HG02610 (cell line): ENCODE measurements around the gene RNU6-9.

Experiments
- ATAC-seq: cut with Tn5 transposase; IDR thresholded peaks from one replicate; pipeline ENCODE4 v1.9.1; 2021; ENCODE audit warnings: mild to moderate bottlenecking, moderate library complexity; ENCODE audit not compliant: unreplicated experiment

RNU6-9 gene

GRCh38 chr19:916645-917322, 23.5 kb downstream of the RNU6-9 start:
- no peak for ATAC-seq

DNA sequence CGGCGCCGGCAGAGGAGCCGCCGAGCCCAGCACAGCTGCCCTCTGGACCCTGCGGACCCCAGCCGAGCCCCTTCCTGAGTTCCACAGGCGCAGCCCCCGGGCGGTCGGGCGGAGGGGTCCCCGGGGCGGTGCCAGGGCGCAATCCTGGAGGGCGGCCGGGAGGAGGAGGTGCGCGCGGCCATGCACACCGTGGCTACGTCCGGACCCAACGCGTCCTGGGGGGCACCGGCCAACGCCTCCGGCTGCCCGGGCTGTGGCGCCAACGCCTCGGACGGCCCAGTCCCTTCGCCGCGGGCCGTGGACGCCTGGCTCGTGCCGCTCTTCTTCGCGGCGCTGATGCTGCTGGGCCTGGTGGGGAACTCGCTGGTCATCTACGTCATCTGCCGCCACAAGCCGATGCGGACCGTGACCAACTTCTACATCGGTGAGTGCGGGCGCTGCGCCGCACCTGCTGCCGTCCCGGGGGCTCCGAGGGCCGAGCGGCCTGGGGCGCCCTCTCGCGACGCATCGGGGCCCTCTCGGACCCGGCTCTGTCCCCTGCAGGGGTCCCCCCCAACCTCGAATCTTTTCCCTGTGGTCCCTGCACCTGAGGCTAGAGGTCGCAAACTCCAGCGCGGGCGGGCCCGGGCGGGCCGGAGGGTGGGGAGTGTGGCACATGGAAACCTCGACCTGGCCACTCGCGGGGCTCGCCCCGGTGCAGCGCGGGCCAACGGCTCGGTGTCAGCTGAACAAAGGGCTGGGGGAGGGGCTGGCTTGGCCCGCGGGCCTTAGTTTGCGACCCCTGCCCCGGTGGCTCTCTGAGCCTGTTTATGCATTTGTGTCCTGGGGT, 24.3 kb downstream of the RNU6-9 start, which contains the start of gene KISS1R:
TSS of gene KISS1R (plus strand) at position 11 of the 829 bp plus-strand sequence. CDS start at position 181, 170 bp downstream.
- no peak for ATAC-seq

DNA sequence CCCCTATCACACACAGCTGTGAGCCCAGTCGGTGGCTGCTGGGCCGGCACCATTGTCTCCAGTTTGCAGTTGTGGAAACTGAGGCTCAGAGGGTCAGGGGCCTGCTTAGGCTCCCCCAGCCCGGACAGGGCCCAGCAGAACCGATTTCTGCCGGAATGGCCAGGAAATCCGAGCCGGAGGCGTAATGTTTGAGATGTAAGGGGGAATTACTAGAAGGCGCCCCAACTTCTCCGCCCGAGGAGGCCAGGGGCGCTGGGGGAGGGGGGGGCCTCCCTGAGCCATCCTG, 24.8 kb downstream of the RNU6-9 start:
- no peak for ATAC-seq

DNA sequence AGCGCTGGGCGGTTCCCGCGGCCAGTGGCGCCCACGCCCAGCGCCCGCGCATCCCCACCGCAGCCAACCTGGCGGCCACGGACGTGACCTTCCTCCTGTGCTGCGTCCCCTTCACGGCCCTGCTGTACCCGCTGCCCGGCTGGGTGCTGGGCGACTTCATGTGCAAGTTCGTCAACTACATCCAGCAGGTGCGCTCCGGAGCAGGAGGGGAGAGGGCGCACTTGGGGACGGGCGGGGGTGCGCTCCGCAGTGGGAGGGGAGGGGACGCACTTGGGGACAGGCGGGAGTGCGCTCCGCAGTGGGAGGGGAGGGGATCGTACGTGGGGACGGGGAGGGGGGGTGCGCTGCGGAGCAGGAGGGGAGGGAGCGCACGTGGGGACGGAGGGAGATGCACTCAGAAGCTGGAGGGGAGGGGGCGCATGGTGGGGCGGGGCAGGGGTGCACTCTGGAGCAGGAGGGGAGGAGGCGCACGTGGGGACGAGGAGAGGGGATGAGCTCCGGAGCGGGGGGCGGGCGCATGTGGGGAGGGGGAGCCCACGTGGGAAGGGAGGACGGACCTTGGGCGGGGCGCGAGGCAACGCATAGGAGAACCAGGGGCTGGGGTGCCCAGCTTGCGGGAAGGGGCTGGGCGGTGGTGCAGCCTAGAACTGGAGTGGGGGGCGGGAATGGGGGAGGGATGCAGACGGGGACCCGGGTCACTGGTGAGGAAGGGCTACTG, 25.4 kb downstream of the RNU6-9 start:
- ATAC-seq: no peak

GRCh38 chr19:919199-920050, 26.1 kb downstream of the RNU6-9 start:
- ATAC-seq: no peak

GRCh38 chr19:920051-920864, 27.0 kb downstream of the RNU6-9 start:
- ATAC-seq: no peak

GRCh38 chr19:924553-925086, 31.3 kb downstream of the RNU6-9 start:
- ATAC-seq: no peak

DNA sequence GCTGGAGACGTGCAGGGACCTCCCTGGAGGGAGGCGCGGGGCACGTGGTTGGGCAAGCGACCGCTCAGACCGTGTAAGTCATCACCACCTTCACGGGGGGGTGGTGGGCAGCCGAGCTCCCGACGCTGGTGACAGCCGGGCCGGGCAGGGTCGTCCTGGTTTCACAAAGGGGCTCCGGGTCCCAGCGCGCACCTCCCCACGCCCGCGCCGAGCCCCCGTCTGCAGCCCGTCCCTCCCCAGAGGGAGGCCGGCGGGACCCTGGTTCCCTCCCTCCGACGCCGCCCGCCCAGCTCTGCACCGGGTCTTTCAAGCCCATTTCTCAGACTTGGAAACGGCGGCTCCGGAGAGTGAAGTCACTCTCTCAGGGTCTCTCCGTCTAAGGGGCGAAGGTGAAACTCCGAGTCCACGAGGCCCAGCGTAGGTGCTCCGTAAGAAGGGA, 31.8 kb downstream of the RNU6-9 start:
- ATAC-seq: peak; percentile 25

DNA sequence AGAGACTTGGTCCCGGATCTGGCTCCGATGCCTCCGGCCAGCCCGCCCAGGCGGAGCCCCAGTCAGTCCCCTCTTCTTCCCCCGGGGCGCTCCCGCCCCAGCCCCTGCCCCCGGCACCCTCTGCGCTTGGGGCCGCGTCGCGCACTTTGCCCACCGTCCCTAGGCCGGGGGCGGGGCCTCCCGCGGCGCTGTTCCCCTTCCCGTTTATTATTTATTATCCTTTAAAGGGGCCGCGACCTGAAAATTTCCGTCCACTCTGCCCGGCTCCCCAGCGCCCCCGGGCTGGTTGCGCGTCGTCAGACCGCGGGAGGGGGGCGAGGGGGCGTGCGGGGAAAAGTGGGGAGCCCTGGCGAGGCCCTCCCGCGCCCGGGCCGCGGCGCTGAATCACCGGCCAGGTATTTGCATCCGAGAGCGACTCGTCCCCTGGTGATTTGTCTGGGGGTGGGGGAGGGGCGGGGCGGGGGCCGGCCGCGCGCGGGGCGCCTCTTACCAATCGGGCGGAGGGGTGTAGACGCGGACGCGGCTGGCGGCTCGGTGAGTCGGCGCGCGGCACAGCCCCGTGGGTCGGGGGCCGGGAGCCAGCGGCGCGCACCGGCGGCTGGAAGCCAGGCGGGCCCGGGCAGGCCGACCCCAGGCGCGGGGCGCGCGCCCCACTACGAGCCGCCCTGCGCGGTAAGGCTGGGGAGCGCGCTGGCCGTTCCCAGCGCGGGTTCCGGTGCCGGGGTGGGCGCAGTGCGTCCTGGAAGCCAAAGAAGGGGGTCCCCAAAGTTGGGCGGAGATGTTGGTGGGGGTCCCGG, 32.4 kb downstream of the RNU6-9 start, which contains the start of gene ARID3A:
TSS of gene ARID3A (plus strand) at position 510 of the 797 bp plus-strand sequence. CDS start 3,494 bp downstream, outside the sequence.
- ATAC-seq: peak; percentile 36

GRCh38 chr19:926323-926588, 33.0 kb downstream of the RNU6-9 start:
- no peak for ATAC-seq

- ATAC-seq: no peak
Observed at GRCh38 chr19:926589-927350, 33.5 kb downstream of the RNU6-9 start.

DNA sequence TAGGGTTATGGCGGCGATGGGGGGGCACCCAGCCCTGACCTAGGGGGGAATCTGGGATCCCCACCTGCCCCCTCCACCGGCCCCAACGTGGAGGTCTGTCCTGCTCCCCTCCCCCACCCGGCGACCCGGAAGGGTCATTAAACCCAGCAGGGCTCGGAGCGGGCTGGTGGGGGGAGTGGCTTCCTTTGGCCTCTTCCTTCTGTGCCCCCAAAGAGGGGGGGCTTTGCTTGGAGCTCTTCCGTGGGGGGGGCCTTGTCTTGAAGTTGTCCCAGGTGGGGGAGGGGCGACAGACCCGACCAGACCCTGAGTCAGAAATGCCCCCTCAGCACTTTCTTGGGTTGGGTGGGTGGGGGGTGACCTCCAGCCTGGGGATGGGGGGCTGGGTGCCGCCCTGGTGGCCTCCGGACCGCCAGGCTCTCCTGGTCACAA, 34.1 kb downstream of the RNU6-9 start:
- ATAC-seq: no peak

- ATAC-seq: no peak
Observed at GRCh38 chr19:927780-928401, 34.6 kb downstream of the RNU6-9 start.

GRCh38 chr19:928471-929202, 35.4 kb downstream of the RNU6-9 start:
- ATAC-seq: no peak

GRCh38 chr19:929203-929890, 36.1 kb downstream of the RNU6-9 start:
- no peak for ATAC-seq

DNA sequence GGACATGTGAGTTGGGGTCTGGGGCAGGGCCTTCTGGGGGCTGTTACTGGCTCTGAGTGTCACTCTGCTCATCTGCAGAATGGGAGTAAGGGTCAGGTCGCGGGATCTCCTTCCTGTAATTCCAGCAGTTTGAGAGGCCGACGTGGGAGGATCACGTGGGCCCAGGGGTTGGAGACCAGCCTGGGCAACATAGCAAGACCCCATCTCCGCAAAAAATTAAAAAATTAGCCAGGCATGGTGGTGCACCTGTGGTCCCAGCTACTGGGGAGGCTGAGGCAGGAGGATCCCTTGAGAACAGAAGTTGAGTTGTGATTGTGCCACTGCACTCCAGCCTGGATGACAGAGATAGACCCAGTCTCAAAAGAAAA, 36.6 kb downstream of the RNU6-9 start:
- ATAC-seq: no peak
